ENCODE results near the gene TTC3. TPM values are rescaled to one million over a fixed set of nuclear protein-coding genes. Genes with fewer than 3 reads are reported as not detected.
"Not testable (repeated sequence)": the region's sequence is repeated elsewhere in the genome, so short reads cannot be mapped to it uniquely, and the experiment has no call there.

The TTC3 gene
- total RNA-seq, 2 experiments from 2014 or later: 73.5 to 90.0 TPM

- TF ChIP-seq EZH2phosphoT487 (IDR thresholded peaks at IDR 0.05; ENCODE audit: borderline replicate concordance, low read depth, low read length) (no peak), CTCF (conservative IDR thresholded peaks at IDR 0.05; ENCODE audit: low read length) (no peak)
- H3K36me3 ChIP-seq (ENCODE audit: insufficient read depth, low read length): peaks cover 9% of the 10 kb centered on the region
- H3K4me2 ChIP-seq (ENCODE audit: low read length): no peak overlapping the region
- no peak overlapping the region for H2AFZ ChIP-seq (ENCODE audit: low read length)
- no peaks in the 10 kb centered on the region for H3K79me2 ChIP-seq (ENCODE audit: insufficient read depth, low read depth, low read length)
- CTCF ChIA-PET (ENCODE audit: unreplicated experiment): no interaction called here
- H3K4me1 ChIP-seq (ENCODE audit: insufficient read depth, low read length, poor library complexity, severe bottlenecking): no peaks in the 10 kb centered on the region
- H3K9me2 ChIP-seq (ENCODE audit: insufficient read depth, low read length): no peaks in the 10 kb centered on the region
- BruUV-seq (replicated peaks): no TSS peak
- no peaks in the 10 kb centered on the region for H4K20me1 ChIP-seq (ENCODE audit: insufficient read depth, low read length)
- DNase-seq (ENCODE audit: low spot score): no peak
- H3K9me3 ChIP-seq (ENCODE audit: low read length): no peaks in the 10 kb centered on the region
- no peak overlapping the region for H3K27ac ChIP-seq (ENCODE audit: low read depth, low read length, poor library complexity, severe bottlenecking)
- POLR2A ChIA-PET: no interaction called here
- intact Hi-C loops (cut with micrococcal nuclease; ENCODE audit: unreplicated experiment): no loop called here
- no peak overlapping the region for H3K4me3 ChIP-seq (ENCODE audit: low read depth, low read length, poor library complexity, severe bottlenecking)
Observed at GRCh38 chr21:37106998-37107397, 33.9 kb downstream of the TTC3 start.

GRCh38 chr21:37111029-37111428 lies 38.0 kb downstream of the TTC3 start:
- H3K9me2 ChIP-seq (ENCODE audit: insufficient read depth, low read length); DNase-seq (ENCODE audit: low spot score); H3K79me2 ChIP-seq (ENCODE audit: insufficient read depth, low read depth, low read length); intact Hi-C loops (cut with micrococcal nuclease; ENCODE audit: unreplicated experiment); H3K27ac ChIP-seq (ENCODE audit: low read depth, low read length, poor library complexity, severe bottlenecking); H3K36me3 ChIP-seq (ENCODE audit: insufficient read depth, low read length); H3K4me1 ChIP-seq (ENCODE audit: insufficient read depth, low read length, poor library complexity, severe bottlenecking); POLR2A ChIA-PET; H2AFZ ChIP-seq (ENCODE audit: low read length); H4K20me1 ChIP-seq (ENCODE audit: insufficient read depth, low read length); H3K4me3 ChIP-seq (ENCODE audit: low read depth, low read length, poor library complexity, severe bottlenecking); CTCF ChIA-PET (ENCODE audit: unreplicated experiment); H3K4me2 ChIP-seq (ENCODE audit: low read length); BruUV-seq (replicated peaks); H3K9me3 ChIP-seq (ENCODE audit: low read length): not testable (repeated sequence)

- H3K79me2 ChIP-seq (ENCODE audit: insufficient read depth, low read depth, low read length); H4K20me1 ChIP-seq (ENCODE audit: insufficient read depth, low read length); H3K4me2 ChIP-seq (ENCODE audit: low read length); H2AFZ ChIP-seq (ENCODE audit: low read length); POLR2A ChIA-PET; CTCF ChIA-PET (ENCODE audit: unreplicated experiment); H3K27ac ChIP-seq (ENCODE audit: low read depth, low read length, poor library complexity, severe bottlenecking); BruUV-seq (replicated peaks); intact Hi-C loops (cut with micrococcal nuclease; ENCODE audit: unreplicated experiment); H3K9me3 ChIP-seq (ENCODE audit: low read length); DNase-seq (ENCODE audit: low spot score); H3K9me2 ChIP-seq (ENCODE audit: insufficient read depth, low read length); H3K36me3 ChIP-seq (ENCODE audit: insufficient read depth, low read length); H3K4me1 ChIP-seq (ENCODE audit: insufficient read depth, low read length, poor library complexity, severe bottlenecking); H3K4me3 ChIP-seq (ENCODE audit: low read depth, low read length, poor library complexity, severe bottlenecking): not testable (repeated sequence)
Observed at GRCh38 chr21:37114301-37114700, 41.2 kb downstream of the TTC3 start.

- intact Hi-C loops (cut with micrococcal nuclease; ENCODE audit: unreplicated experiment); H3K9me3 ChIP-seq (ENCODE audit: low read length); H3K36me3 ChIP-seq (ENCODE audit: insufficient read depth, low read length); H3K4me1 ChIP-seq (ENCODE audit: insufficient read depth, low read length, poor library complexity, severe bottlenecking); H3K27ac ChIP-seq (ENCODE audit: low read depth, low read length, poor library complexity, severe bottlenecking); H3K4me2 ChIP-seq (ENCODE audit: low read length); H2AFZ ChIP-seq (ENCODE audit: low read length); H3K9me2 ChIP-seq (ENCODE audit: insufficient read depth, low read length); BruUV-seq (replicated peaks); H4K20me1 ChIP-seq (ENCODE audit: insufficient read depth, low read length); CTCF ChIA-PET (ENCODE audit: unreplicated experiment); H3K4me3 ChIP-seq (ENCODE audit: low read depth, low read length, poor library complexity, severe bottlenecking); H3K79me2 ChIP-seq (ENCODE audit: insufficient read depth, low read depth, low read length); DNase-seq (ENCODE audit: low spot score): not testable (repeated sequence)
- POLR2A ChIA-PET: interaction anchor here (0.9 to 1.0 kb wide), 2 partner anchors 11 to 24 kb away, joined by 3 read pairs; no protein-coding TSS in a partner anchor
Observed at GRCh38 chr21:37116459-37116858, 43.4 kb downstream of the TTC3 start.
